Sigmoid colon (tissue), 7 donors: ENCODE measurements around the gene ASB2. TPM values are rescaled to one million over a fixed set of nuclear protein-coding genes. Genes with fewer than 3 reads are reported as not detected.

Experiments used
- DNase-seq: peaks from one replicate; pipeline ENCODE4 v3.0.0-alpha.2; 2019
- H3K27ac ChIP-seq, 4 donors: fragments of 200-600 bp; sonication (generic); one replicate each; pipeline ENCODE4 v1.5.1; 2016 to 2019; ENCODE audit warnings: mild to moderate bottlenecking in 1 of 4
- H3K27me3 ChIP-seq, 3 donors: fragments of 200-600 bp; sonication (generic); one replicate each; pipeline ENCODE4 v1.5.1; 2019; ENCODE audit warnings: mild to moderate bottlenecking in 1 of 3
- H3K36me3 ChIP-seq, 4 donors: fragments of 200-600 bp; sonication (generic); one replicate each; pipeline ENCODE4 v1.5.1; 2016 to 2019
- H3K4me1 ChIP-seq, 4 donors: fragments of 200-600 bp; sonication (generic); one replicate each; pipeline ENCODE4 v1.5.1; 2017 to 2019
- H3K4me3 ChIP-seq, 4 donors: fragments of 200-600 bp; sonication (generic); one replicate each; pipeline ENCODE4 v1.5.1; 2017 to 2019; ENCODE audit warnings: mild to moderate bottlenecking in 2 of 4, moderate library complexity in 1 of 4
- H3K9me3 ChIP-seq, 4 donors: fragments of 200-600 bp in 3 of 4; sonication (generic) in 3 of 4; one replicate each; pipeline versions ENCODE4 v1.5.1 to v1.6.1; 2013 to 2019
- EP300 ChIP-seq, 4 donors: sonication (generic); formaldehyde crosslinking; IDR thresholded peaks; one replicate each; pipeline ENCODE4 v1.6.1; 2017; ENCODE audit warnings: antibody characterized with exemption in 4 of 4
- POLR2A ChIP-seq, 2 donors: fragments of 450-650 bp; IDR thresholded peaks; one replicate each; pipeline ENCODE4 v1.6.1; 2016; ENCODE audit warnings: antibody characterized with exemption in 2 of 2, mild to moderate bottlenecking in 2 of 2, moderate library complexity in 2 of 2
- POLR2AphosphoS5 ChIP-seq, 4 donors: sonication (generic); formaldehyde crosslinking; IDR thresholded peaks; one replicate each; pipeline ENCODE4 v1.6.1; 2017; ENCODE audit warnings: antibody characterized with exemption in 4 of 4
- WGBS, 2 donors: extraction: QIAGEN DNeasy Blood & Tissue Kit; methylation state at CpG; one replicate each; pipeline ENCODE4 v1.1.7; 2013; 5-methylcytosine and 5-hydroxymethylcytosine counted together
- intact Hi-C: fragments of 100-400 bp; cut with DNase I; formaldehyde crosslinking; loops from one replicate; pipeline ENCODE4 v1.15.1; 2023
- polyA plus RNA-seq, 3 donors: library from polyadenylated mRNA; stranded (reverse); fragments of 200-250 nt; gene quantifications; one replicate each; pipeline ENCODE4 v1.2.3, GENCODE V29; 2013
- total RNA-seq, 4 donors: library from RNA; depleted of rRNA; stranded (reverse); fragments of >200 nt; gene quantifications; one replicate each; pipeline ENCODE4 v1.1.0, GENCODE V29; 2016
- TF ChIP-seq, protein P1 (sequence below), 4 experiments: fragments of 450-650 bp in 3 of 4; fragments of 200-600 bp in 1 of 4; IDR thresholded peaks; one replicate each; pipeline ENCODE4 v1.5.1; 2016 to 2019; ENCODE audit warnings: antibody characterized with exemption in 4 of 4, mild to moderate bottlenecking in 3 of 4, moderate library complexity in 2 of 4
- donor health status: healthy with polysubstance abuse.
- donor health status: Bipolar disorder and iron deficiency.
- donor health status: healthy.

The ASB2 gene
- total and polyA plus RNA-seq, 7 donors, result 1.2 to 178 (median 117) TPM

DNA sequence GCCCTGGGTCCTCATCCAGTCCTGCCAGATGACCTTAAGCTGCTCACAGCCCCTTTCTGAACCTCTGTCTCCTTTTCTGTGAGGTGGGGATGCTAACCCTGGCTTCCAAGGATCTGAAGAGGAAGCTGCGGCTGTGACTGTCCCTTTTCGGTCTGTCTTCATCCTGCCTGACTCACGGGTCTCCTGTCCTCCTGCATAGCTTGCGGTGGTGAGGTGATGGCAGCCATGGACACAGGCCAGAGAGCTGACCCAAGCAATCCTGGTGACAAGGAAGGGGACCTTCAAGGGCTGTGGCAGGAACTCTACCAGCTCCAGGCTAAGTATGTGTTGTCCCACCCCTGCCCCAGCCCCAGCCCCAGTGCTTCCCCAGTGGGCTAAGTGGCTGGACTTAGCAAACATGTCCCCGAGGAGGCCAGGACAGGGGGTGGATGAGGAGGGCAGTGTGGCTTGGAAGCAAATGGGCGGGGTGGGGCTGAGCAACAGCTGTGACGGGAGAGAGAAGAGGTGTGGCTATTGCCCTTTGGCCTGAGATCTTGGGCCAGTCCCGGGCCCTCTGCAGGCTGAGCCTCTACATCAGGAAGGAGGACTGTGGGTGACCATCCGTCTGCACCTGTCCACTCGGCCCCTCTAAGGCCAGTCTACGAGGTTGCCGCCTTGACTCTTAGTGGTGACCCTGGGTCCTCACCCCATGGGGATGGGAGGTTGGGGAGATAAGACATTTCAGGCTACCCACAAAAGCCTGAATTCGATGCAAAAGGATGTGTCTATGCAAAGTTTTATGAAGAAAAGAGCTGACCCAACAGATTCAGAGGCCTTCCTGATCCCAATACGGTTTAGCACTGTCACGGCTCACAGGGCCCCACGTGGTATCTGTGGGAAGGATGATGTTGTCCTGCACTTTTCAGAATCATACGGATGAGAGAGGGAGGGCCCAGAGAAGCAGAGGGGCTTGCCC, 21.8 kb upstream of the ASB2 start:
- Histone ChIP-seq H3K4me3 (no peak overlapping the region), H3K27me3 (no peaks in the 10 kb centered on the region), H3K27ac (no peak overlapping the region), H3K36me3 (no peaks in the 10 kb centered on the region), H3K4me1 (peaks cover 0 to 43% (median 34%) of the 10 kb centered on the region in 4 donors), H3K9me3 (no peaks in the 10 kb centered on the region)
- intact Hi-C loops, result loop anchor here (5.0 kb wide), 1 partner anchor 236 kb away; no protein-coding TSS in a partner anchor
- DNase-seq, result no peak
- WGBS, 2 donors, result 68 to 83% methylated on average over 17 of the region's 17 CpGs
- TF ChIP-seq EP300 (IDR thresholded peaks at IDR 0.05), result no peak
- no peak for TF ChIP-seq POLR2AphosphoS5 (IDR thresholded peaks at IDR 0.05)
- no peak for TF ChIP-seq POLR2A (IDR thresholded peaks at IDR 0.05)
- TF ChIP-seq, protein P1, sequence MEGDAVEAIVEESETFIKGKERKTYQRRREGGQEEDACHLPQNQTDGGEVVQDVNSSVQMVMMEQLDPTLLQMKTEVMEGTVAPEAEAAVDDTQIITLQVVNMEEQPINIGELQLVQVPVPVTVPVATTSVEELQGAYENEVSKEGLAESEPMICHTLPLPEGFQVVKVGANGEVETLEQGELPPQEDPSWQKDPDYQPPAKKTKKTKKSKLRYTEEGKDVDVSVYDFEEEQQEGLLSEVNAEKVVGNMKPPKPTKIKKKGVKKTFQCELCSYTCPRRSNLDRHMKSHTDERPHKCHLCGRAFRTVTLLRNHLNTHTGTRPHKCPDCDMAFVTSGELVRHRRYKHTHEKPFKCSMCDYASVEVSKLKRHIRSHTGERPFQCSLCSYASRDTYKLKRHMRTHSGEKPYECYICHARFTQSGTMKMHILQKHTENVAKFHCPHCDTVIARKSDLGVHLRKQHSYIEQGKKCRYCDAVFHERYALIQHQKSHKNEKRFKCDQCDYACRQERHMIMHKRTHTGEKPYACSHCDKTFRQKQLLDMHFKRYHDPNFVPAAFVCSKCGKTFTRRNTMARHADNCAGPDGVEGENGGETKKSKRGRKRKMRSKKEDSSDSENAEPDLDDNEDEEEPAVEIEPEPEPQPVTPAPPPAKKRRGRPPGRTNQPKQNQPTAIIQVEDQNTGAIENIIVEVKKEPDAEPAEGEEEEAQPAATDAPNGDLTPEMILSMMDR (IDR thresholded peaks at IDR 0.05), result no peak

DNA sequence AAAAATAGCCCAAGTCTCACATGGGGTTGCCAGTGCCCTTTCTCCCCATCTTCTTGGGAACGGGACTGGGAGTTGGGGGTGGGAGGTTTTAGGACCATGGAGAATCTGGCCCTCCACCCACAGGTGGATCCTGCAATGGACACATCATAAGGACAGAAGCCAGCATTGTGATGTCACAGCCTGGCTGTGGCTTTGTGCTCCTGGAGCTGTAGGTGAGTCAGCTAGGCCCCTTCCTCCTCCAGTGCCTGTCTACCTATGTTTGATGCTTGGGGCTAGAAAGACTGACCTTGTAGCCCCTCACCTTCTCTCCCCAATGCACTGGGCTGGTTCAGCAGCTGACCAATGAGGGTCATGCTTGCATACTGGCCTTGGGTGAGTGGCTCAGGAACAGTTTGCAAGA, 20.7 kb upstream of the ASB2 start, which contains the start of gene CCDC197:
CCDC197 (plus strand) TSS at position 220 of the 400 bp plus-strand sequence. CDS start 831 bp downstream, outside the sequence.
- Histone ChIP-seq H3K9me3 (no peaks in the 10 kb centered on the region), H3K27me3 (no peaks in the 10 kb centered on the region), H3K36me3 (no peaks in the 10 kb centered on the region), H3K4me3 (no peak within 1 kb of the TSS), H3K27ac (peak within 1 kb of the TSS; percentile 75 to 84 (median 78)), H3K4me1 (peaks cover 0 to 44% (median 34%) of the 10 kb centered on the region in 4 donors)
- intact Hi-C loops, result loop anchor here (5.0 kb wide), 1 partner anchor 235 kb away; no protein-coding TSS in a partner anchor
- DNase-seq, result no peak
- TF ChIP-seq, protein P1 (IDR thresholded peaks at IDR 0.05), result no peak
- TF ChIP-seq EP300 (IDR thresholded peaks at IDR 0.05) (no peak), POLR2A (IDR thresholded peaks at IDR 0.05) (no peak), POLR2AphosphoS5 (IDR thresholded peaks at IDR 0.05) (no peak)
- WGBS, 2 donors, result 74 to 81% methylated on average over 1 of the region's 1 CpG

DNA sequence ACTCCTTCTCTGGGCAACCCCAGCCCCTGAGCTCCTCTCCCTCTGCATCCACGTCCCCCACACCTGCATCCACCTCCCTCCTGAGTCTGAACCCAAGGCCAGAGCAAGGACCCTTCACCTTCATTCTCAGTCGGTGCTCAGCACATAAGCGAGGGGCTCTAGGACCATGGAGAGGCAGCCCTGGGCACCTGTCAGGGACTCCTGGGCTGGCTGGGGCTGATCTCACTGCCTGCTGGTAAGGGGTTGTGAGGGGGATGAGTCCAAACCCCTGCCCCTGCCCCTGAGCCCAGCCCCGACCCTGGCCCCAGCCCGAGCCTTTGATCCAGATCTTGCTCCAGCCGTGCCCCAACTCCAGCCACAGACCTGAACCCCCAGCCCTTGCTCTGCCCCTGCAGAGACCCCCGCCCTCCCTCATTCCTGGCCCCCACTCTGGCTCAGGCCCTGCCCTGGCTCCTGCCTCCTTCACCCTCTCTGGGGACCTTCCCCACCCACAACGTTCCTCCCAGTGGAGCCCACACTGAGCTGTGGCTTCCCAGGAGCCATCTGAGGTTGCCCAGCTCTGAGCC, 19.8 kb upstream of the ASB2 start:
- H3K4me1 ChIP-seq, result peaks cover 0 to 39% (median 28%) of the 10 kb centered on the region in 4 donors
- TF ChIP-seq POLR2AphosphoS5 (IDR thresholded peaks at IDR 0.05) (no peak), EP300 (IDR thresholded peaks at IDR 0.05) (no peak), POLR2A (IDR thresholded peaks at IDR 0.05) (no peak)
- TF ChIP-seq, protein P1 (IDR thresholded peaks at IDR 0.05), result no peak
- DNase-seq, result no peak
- no peak overlapping the region for H3K4me3 ChIP-seq
- intact Hi-C loops, result loop anchor here (5.0 kb wide), 1 partner anchor 234 kb away; no protein-coding TSS in a partner anchor
- H3K27me3 ChIP-seq, result no peaks in the 10 kb centered on the region
- H3K27ac ChIP-seq, result peak overlapping the region; percentile 75 to 84 (median 78)
- 61 to 65% methylated on average over 8 of the region's 8 CpGs for WGBS, 2 donors
- H3K9me3 ChIP-seq, result no peaks in the 10 kb centered on the region
- H3K36me3 ChIP-seq, result no peaks in the 10 kb centered on the region

DNA sequence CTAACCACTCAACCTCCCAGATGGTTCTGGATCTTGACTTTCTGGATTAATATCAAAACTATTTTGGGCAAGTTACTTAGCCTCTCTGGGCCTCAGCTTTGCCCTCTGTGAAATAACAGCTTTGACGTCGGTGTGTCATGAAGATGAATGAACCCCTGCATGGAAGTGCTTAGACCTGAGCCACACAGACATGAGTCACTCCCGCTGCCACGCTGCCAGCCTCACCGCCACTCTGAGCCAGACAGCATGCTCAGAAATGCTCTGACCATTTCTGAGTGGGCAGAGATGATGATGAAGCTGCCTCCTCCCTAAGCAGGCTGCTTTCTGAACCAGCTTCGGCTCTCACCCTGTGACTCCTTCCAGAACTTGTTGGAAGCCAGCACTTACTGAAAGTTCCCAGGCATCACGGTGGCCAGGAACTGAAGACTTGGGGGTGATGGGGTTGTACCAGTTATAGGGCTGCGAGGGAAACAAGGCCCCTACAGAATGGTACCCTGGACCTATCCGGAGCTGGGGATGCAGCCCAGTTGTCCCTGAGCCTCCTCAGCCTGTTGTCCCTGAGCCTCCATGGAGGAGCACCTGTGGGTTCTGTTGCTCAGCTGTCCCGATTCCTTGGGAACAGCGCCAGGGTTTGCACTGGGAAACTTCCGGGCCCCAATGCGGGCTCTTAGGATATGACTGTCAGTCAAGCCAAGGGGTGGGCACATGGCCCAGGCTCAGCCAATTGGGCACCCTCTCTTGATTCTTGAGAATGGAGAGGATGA, 18.7 kb upstream of the ASB2 start:
- intact Hi-C loops, result loop anchor here (5.0 kb wide), 1 partner anchor 233 kb away; no protein-coding TSS in a partner anchor
- Histone ChIP-seq H3K36me3 (no peaks in the 10 kb centered on the region), H3K9me3 (no peaks in the 10 kb centered on the region), H3K27me3 (no peaks in the 10 kb centered on the region), H3K27ac (peak overlapping the region; percentile 75 to 84 (median 78)), H3K4me3 (no peak overlapping the region), H3K4me1 (peaks cover 0 to 35% (median 25%) of the 10 kb centered on the region in 4 donors)
- TF ChIP-seq, protein P1 (IDR thresholded peaks at IDR 0.05), result no peak
- TF ChIP-seq POLR2AphosphoS5 (IDR thresholded peaks at IDR 0.05) (peak; percentile 73 to 85 (median 80)), EP300 (IDR thresholded peaks at IDR 0.05) (peak in 2 of 4 donors; percentile 77 to 88), POLR2A (IDR thresholded peaks at IDR 0.05) (no peak)
- peak; percentile 92 for DNase-seq
- WGBS, 2 donors, result 60 to 70% methylated on average over 13 of the region's 13 CpGs
